Fibroblast of peridontal ligament (primary cell): ENCODE measurements around the gene GLRA1.
A peak's percentile ranks its signal among the peaks of the same experiment; 100 is the strongest.
"Not testable (repeated sequence)": the region's sequence is repeated elsewhere in the genome, so short reads cannot be mapped to it uniquely, and the experiment has no call there.

ENCODE experiments used
- DNase-seq: peaks from one replicate; pipeline ENCODE4 v3.0.0-alpha.2; 2010; ENCODE audit errors: extremely low read depth

Gene GLRA1

DNA sequence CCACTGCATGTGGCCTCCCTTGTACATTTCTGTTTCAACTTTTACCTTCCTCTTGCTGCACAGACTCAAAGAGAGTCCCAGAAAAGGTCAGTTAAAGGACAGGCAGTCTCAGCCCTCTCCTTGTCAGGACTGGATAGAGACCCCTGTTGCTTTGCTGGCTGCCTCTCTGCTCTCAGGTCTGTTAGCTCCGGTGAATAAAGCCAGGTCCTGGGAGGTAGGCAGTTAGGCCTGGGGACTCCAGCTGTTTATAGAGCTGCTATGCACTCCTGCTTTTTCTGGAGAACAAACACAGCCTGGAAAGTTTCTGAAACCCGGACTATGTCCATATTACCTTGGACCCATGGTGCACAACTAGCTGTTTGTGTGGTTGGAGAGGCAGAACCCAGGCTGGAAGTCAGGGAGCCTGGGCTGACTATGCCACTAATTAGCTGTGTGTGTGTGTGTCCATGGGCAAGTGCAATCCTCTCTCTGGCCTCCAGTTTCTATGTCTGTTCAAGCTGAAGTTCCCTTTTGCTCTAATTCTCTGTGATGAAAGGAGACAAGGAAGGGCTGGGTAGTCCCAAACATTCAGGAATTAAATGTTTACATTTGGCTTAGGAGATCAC, 42.9 kb downstream of the GLRA1 start:
- no peak for DNase-seq

DNA sequence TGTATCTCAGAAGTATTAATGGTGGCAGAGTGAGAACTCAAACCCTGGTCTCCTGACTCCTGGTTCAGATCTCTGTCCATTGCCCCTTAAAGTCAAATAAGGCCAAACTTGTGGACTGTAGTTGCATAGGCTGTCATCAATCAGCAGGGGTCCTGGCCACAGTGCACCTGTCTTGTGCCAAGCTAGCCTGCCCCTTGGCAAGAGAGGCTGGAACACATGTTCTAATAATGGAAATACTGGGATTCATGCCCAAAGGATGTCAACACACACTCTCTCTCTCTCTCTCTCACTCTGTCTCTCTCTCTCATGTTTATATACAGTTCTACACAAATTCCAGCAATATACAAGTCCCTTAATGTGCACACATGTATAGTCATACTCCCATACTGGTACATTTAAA, 44.3 kb downstream of the GLRA1 start:
- DNase-seq = no peak

DNA sequence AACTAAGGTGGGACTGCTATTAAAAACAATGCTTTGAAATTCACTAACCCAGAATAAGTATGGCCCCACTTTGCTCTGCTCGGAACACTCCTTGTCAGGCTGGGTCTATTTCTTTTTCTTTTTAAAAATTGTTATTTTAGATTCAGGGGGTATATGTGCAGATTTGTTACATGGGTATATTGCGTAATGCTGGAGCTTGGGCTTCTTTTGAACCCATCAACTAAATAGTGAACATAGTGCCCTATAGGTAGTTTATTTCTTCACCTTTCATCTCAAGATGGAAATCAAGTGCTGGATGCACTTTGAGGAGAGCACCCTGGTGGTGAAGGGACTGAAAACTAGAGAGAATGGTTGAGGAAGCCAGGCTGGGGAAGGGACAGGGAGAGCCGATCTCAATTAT, 51.0 kb downstream of the GLRA1 start:
- DNase-seq = no peak

DNA sequence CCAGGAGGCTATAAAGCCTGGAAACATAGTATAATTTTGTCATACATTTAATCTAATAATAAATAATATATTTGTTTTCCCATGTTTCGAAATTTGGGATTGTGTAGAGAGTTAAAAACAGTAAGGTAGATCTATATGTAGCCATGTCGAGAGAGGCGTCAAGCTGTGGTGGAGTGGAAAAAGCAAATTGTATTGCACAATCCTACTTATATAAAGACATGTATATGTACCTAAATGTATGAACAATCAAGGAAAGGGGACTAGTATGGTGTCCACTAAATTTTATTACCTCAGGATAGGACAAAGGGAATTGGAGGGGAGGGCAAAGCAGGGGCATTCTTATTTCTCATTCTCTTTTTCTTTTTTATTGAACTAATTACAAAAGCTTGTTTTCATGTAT, 52.0 kb downstream of the GLRA1 start:
- no peak for DNase-seq

DNA sequence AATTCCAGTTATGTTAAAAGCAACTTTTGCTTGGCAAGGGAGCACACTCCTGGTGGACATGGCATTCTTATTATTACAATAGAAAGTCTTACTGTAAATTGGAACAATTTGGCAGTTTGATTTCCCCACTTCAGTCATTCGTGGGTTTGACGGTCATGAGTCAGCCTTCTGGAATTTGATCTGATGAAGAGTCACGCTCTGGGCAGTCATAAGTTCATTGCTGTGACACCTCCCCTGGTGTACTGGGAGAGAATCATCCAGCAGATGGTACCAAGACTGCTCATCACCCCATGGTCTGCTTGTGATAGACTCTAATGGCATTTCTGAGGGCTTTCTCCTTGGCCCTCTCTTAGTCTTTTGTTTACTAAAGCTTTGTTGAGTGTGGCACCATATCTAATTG, 53.8 kb downstream of the GLRA1 start:
- DNase-seq = peak; percentile 34

DNA sequence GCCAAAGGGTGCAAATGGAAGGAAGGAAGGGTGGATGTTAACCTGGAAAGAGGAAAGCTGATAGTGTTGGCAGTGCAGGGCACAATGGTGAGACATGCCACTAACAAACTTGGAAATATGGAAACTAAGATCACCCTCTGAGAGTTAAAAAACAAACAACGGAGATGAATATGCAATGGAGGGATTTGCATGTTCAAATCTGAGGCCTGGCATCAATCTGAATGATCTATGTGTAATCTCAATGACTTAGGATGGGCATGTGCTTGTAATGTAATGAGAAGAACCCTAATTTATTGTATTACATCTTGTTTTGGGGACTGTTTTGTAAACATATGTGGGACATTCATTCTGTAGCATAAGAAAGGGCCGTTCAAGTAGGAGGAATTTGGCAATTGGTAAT, 54.4 kb downstream of the GLRA1 start:
- DNase-seq = no peak

DNA sequence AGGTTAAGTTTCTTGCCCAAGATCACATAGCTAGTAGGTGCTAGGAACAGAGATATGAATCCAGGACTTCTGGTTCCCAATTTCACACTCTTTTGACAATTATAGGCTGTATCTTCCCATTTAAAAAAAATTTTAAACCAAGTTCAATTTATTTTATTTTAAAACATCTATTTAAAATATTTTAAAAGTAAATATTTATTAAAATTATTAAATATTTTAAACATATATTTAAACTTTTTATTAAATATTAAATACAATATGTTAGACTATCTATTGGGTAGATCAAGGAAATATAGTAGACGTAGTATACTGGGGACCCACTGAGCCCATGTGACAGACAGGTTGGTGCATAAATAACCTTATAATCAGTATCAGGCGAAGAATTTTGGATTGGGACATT, 54.8 kb downstream of the GLRA1 start:
- no peak for DNase-seq

DNA sequence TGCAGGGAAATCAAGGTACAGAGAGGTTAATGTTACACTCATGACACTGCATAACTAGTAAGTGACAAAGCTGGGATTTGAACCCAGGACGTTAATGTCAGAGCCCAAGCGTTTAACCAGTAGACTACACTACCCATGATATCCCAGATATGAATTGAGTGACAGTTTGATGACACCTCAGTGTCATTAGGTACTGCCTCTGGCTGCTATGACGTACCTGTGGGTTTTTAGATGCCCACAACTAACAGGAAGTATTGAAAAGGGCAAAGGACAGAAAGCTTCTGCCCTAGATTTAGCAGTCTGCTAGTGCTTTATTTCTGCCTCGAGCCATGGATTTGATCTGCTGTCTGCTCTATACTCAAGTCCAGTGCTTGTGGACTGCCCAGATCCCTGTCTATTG, 56.2 kb downstream of the GLRA1 start:
- no peak for DNase-seq

DNA sequence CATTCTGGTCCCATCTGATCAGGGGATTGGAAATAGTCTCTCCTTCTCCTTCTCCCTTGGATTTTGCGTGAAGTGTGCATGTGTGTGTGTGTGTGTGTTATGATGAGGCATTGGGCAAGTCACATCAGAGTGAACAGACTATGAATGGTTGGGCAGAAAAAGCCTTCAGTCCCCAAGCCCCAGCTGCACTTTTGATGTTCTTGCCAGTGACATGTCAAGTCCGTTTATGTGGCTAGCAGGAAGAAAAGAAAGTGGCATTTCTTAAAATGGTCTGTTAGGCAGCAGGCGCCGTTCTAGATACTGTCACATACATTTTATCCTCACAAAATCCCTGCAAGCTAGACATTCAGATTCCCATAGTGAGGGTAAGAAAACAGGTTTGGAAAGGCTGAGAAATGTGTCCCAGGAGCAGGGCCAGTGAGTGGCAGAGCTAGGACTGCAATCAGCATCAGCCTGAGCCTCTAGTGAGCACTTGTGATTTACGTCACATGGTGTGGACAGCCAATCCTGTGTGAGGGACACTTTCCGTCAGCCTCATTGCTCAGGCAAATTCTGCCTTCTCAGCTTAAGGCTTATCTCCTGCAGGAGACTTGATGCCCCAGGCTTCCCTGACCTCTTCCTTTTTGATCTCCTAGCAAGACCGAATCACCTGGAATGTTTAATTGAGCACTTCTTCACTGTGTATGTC, 60.4 kb downstream of the GLRA1 start:
- no peak for DNase-seq

DNA sequence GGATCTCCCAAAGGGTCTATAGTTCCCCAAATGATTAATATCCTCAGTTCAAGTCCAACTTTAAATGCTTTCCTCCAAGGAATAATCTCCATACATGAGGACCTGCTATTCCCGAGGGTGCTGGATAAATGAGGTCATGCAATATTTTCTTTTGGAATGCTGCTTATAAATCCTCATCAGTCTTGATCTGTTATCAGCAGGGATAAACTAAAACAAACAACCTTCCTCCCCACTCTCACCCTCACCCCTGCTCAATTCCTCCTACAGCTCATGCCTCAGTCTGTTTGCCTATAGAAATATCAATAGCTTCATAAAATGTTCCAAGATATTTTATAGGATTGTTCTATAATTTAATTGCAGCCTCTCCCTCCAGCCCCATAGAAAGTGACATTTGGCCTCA, 61.1 kb downstream of the GLRA1 start:
- no peak for DNase-seq

DNA sequence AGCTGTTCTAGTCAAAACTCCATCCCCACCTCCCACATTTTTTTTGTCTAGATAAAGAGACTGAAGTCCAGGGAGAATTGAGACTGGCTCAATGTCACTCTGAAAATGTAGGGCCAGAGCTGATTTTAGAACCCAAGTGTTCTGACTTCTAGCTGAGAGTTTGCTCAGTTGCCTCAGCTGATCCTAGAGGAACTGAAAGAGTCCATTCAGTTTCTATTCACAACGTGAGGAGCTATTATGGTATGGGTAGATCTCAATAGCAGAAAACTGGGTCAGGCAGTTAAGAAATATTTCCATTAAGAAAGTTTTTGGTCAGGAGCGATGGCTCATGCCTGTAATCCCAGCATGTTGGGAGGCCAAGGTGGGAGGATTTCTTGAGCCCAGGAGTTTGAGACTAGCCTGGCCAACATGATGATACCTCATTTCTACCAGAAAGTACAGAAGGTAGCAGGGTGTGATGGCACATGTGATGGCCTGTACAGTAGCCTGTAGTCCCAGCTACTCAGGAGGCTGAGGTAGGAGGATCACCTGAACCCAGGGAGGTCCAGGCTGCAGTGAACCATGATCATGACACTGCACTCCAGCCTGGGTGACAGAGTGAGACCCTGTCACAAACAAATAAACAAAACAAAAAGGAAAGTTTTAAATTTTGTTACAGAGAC, 61.7 kb downstream of the GLRA1 start:
- DNase-seq = no peak

DNA sequence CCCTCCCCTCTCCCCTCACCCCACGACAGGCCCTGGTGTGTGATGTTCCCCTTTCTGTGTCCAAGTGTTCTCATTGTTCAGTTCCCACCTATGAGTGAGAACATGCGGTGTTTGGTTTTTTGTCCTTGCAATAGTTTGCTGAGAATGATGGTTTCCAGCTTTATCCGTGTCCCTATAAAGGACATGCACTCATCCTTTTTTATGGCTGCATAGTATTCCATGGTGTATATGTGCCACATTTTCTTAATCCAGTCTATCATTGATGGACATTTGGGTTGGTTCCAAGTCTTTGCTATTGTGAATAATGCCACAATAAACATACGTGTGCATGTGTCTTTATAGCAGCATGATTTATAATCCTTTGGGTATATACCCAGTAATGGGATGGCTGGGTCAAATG, 63.8 kb downstream of the GLRA1 start:
- DNase-seq = not testable (repeated sequence)

DNA sequence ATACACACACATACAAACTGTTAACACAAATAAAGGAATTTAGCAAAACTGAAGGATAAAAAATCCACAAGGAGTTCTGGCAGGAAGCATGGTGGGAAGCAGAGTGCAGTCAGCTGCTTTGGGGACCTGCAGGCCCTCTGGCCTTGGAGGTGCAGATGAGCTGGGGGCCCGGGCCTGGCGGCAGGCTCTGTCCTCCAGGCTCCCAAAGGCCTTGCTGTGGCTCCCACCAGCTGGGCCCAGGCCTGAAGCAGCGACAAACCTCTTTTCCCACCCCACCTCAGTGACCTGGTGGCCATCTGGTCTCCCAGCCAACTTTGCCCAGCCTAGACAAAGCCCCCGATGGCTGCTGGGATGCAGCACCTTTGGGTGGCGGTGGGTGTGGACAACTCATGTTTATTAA, 67.8 kb downstream of the GLRA1 start:
- no peak for DNase-seq

DNA sequence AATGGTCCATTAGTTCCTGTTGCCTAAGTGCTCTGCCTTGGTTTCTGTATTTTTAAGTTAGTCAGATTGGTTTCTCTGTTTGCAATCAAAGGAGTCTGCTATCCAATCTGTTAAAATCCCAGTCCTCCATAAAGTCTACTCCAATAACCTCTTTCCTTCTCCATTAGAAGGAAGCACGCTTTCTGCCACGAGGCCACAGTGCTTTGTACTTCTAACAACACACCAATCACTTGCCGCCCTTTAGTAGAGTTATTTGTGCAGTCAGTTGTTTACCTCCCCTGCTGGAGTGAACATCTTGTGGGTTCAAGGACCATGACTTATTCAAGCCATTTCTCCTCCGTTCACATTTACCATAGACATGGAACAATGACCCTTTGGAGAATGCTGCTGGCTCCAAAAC, 69.0 kb downstream of the GLRA1 start:
- no peak for DNase-seq

DNA sequence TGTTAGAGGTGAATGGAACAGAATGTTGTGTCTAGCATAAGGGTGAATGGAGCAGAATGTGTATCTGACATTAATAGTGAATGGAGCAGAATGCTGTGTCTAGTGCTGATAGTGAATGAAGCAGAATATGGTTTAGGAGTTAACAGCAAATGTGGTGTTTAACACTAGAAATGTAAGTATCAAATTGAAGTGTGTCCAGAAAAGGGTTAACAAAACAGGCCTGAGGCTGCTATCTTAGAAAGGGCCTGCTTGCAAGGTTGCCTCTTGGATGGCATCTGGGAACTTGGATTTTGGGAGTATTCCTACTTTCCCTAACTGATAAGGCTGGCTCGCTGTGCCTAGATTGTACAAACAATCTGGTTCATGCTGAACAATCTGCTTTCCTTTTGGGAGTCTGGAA, 76.8 kb downstream of the GLRA1 start:
- DNase-seq = no peak

DNA sequence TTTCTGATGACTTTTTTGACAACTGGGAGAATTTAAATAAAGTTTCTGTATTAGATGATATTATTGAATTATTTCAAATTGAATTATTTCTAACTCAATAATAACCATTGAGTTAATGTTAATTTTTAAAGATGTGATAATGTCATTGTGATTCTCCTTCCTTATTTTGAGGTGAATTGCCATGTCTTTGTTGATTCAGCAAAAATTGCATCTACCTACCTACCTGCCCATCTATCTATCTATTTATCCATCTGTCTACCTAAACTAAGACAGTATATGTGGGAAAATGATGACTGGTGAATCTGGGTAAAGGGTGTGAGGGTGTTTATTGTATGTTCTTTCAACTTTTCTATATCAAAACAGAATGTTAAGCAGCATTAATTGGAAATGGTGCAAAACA, 77.9 kb downstream of the GLRA1 start:
- DNase-seq = no peak

DNA sequence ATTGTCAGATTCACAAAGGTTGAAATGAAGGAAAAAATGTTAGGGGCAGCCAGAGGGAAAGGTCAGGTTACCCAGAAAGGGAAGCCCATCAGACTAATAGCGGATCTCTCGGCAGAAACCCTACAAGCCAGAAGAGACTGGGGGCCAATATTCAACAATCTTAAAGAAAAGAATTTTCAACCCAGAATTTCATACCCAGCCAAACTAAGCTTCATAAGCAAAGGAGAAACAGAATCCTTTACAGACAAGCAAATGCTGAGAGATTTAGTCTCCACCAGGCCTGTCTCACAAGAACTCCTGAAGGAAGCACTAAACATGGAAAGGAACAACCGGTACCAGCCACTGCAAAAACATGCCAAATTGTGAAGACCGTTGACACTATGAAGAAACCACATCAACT, 91.8 kb downstream of the GLRA1 start:
- DNase-seq = not testable (repeated sequence)

DNA sequence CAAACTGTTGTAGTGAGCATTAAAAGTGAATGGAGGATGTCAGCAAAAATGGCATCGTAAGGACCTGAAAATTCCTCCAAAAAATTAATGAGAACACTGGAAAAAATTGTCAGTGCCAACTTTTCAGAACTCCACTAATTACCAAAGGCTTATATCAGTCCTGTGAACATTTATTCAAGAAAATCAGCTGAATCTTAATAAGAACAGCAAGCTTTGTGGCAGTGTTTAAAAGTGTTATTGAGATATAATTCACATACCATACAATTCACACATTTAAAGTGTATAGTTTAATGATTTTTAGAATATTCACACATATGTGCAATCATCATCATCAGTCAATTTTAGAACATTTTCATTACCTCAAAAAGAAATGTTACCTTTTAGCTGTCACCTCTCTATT, 95.3 kb downstream of the GLRA1 start:
- DNase-seq = no peak

DNA sequence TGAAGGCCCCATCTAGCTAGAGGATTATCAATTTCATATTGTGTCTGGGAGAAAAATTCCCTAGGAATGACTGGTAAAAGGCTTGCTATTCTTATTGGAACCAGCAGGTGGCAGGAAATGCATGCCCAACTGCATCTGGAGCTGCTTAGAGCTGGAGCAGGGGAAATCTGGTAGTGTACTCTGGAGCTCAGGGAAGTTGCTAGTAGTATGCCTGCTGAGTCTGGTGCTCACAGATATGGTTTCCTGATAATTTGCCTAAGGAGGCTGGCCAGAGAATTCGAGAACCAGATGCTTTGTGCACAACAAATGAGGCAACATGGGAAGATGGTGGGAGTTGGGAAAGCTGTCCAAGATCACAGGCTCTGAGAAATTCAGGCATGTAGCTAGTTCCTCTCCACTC, 99.2 kb downstream of the GLRA1 start:
- peak; percentile 88 for DNase-seq

DNA sequence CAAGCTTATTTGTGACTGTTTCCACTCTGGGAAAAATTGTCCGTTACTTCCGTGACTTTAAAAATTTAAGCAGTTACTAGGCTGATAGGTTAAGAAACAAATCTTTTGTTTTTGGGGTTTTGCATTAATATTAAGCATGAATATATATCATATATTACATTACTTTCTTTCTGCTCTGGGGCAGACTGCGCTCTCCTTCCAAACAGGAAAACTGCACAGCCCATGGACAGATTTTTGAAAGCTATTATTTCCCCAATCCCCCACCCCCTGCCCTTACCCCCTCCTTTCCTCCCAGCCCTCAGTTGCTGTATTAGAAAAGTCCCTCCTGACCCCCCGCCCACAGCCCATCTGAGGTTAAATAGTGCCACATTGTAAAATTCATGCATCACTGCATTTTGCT, 102.5 kb downstream of the GLRA1 start:
- DNase-seq = no peak

DNA sequence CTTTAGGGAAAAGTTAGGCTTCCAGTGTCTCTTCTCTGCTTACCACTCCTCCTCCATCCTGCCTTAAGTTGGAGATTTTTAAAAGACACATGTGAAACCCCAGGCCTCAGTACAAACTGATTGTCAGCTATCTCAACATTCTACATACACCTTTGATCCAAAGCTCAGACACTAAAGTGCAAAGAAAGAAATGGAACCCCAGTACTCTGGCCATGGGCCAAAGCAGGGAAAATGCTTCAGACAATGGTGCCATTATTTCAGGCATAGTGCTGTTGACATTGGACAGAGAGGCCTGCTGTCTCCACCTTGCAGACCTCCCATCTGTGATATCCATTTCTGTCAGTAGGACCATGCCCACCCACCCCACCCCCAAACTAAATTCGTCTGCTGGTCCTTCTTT, 103.7 kb downstream of the GLRA1 start:
- no peak for DNase-seq

DNA sequence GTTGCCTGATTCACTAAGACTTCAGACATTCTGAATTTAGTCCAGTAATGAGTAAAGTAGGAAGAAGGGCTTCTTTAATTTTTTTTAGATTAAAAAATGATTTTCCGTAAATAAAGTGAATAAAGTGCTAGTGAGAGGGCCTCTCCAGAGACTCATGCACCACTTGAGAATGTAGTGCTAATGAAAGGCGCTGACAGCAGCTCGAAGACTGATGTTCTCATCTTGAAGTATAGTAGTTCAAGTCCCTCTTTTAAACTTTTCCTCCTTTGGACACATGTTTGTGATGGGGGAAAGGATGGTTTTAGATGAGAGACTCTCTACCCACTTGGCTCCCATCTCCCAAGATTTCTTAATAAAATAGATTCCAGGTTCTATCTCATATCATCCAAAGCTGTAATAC, 104.4 kb downstream of the GLRA1 start:
- DNase-seq = no peak

DNA sequence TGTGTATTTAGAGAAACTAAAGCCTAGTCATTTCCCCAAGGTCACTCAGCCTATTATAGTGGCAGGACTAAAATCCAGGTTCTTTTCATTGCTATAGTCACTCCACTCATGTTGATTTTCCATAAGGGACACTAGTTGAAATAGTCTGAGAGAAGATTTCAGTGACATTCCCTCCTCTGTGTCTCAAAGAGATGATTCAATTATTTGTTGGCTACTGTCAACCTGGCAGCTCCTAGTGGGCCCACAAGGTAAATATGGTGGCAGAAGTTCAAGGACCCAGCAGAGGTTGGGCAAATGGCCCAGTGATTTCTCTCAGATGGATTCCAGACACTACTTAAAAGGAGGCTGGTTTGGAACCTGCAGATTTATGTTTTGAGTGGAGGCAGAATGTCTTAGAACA, 104.8 kb downstream of the GLRA1 start:
- no peak for DNase-seq

DNA sequence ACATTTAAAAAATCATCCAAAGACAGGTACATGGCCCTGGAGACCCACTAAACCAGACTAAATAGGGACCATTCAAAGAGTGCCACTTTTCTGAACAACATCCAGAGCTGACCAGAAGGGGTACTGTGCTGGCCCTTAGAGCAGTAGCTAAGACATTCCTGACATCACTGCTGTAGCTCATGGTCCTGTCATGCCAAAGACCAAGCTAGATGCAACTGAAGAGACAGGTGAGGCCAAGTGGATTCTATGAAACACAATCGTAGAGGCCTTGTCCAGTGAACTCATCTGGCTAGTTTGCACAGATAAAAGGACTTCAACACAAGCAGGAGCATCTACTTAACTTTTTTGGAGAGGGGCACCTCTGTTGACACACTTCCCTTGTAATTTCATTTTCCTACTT, 109.6 kb downstream of the GLRA1 start:
- no peak for DNase-seq
